Mammary epithelial cell (primary cell): ENCODE data around the gene RALGAPA1.

ENCODE experiments used
- EZH2 ChIP-seq: IDR thresholded peaks from 2 replicates; pipeline ENCODE4 v1.6.1; 2012; ENCODE audit warnings: low read length, inconsistent platforms, borderline replicate concordance
- TF ChIP-seq, protein P1 (sequence below), 2 donors: IDR thresholded peaks in 1 of 2; conservative IDR thresholded peaks in 1 of 2; 2 replicates each; pipeline ENCODE4 v1.5.1; 2011 to 2012; ENCODE audit warnings: inconsistent platforms in 2 of 2, low read length in 2 of 2, mild to moderate bottlenecking in 2 of 2, control low read depth in 1 of 2, low read depth in 1 of 2; ENCODE audit not compliant: insufficient read depth in 1 of 2; ENCODE audit errors: extremely low read depth in 1 of 2

DNA sequence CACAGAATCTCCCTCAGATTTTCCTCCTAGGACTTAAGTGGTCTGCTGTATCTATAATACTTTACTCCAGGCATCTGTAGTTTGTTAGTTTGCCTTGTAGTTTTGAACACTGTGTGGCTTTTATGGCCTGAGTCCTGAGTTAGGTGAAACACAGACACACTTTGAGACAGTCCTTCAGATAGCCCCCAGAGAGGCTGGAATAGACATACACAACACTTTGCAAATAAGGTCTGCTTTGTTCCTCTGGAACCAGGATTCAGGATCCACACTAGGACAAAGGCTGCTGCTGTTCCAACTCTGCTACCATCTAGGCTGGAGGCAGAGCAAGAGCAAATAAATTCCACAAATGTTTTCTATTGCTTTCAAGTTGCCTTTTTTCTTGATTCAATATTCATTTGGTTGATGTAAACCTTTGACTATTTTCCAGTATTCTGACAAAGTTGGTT lies 316.5 kb downstream of the RALGAPA1 start:
- TF ChIP-seq, protein P1, sequence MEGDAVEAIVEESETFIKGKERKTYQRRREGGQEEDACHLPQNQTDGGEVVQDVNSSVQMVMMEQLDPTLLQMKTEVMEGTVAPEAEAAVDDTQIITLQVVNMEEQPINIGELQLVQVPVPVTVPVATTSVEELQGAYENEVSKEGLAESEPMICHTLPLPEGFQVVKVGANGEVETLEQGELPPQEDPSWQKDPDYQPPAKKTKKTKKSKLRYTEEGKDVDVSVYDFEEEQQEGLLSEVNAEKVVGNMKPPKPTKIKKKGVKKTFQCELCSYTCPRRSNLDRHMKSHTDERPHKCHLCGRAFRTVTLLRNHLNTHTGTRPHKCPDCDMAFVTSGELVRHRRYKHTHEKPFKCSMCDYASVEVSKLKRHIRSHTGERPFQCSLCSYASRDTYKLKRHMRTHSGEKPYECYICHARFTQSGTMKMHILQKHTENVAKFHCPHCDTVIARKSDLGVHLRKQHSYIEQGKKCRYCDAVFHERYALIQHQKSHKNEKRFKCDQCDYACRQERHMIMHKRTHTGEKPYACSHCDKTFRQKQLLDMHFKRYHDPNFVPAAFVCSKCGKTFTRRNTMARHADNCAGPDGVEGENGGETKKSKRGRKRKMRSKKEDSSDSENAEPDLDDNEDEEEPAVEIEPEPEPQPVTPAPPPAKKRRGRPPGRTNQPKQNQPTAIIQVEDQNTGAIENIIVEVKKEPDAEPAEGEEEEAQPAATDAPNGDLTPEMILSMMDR (conservative IDR thresholded peaks at IDR 0.05 in 1 of 2, IDR thresholded peaks at IDR 0.05 in 1 of 2; ENCODE audit: extremely low read depth in 1 of 2, insufficient read depth in 1 of 2, low read depth in 1 of 2, low read length in 2 of 2): no peak
- TF ChIP-seq EZH2: no peak
